UCSD-AML1 (cell line): ENCODE results near the gene WDR83.
"Not testable (repeated sequence)": the region's sequence is repeated elsewhere in the genome, so short reads cannot be mapped to it uniquely, and the experiment has no call there.

Experiments used
- DNase-seq: peaks from one replicate; lab custom pipeline; 2025; ENCODE audit not compliant: unreplicated experiment; lab: John Stamatoyannopoulos, UW

The WDR83 gene

GRCh38 chr19:12681074-12681987 lies 14.7 kb downstream of the WDR83 start, which contains the start of gene DHPS:
Gene DHPS (minus strand): TSS chr19:12681880. CDS start chr19:12681766, 114 bp downstream.
- DNase-seq = peak; percentile 87

- DNase-seq = no peak
Observed at GRCh38 chr19:12685831-12686230, 19.2 kb downstream of the WDR83 start.

GRCh38 chr19:12687496-12688196 lies 21.0 kb downstream of the WDR83 start, which contains the start of gene GNG14:
Gene GNG14 (plus strand): TSS chr19:12687998. CDS start chr19:12688049, 51 bp downstream.
- no peak for DNase-seq

GRCh38 chr19:12689012-12689411 lies 22.4 kb downstream of the WDR83 start:
- DNase-seq = no peak

- DNase-seq = peak; percentile 91
Observed at GRCh38 chr19:12689581-12690216, 23.1 kb downstream of the WDR83 start.

GRCh38 chr19:12692960-12693359 lies 26.4 kb downstream of the WDR83 start:
- no peak for DNase-seq

- DNase-seq = no peak
Observed at GRCh38 chr19:12694641-12695040, 28.0 kb downstream of the WDR83 start.

GRCh38 chr19:12695096-12695495 lies 28.5 kb downstream of the WDR83 start:
- DNase-seq = no peak

GRCh38 chr19:12695514-12695913 lies 28.9 kb downstream of the WDR83 start:
- DNase-seq = no peak

GRCh38 chr19:12695997-12696365 lies 29.4 kb downstream of the WDR83 start:
- no peak for DNase-seq

GRCh38 chr19:12696366-12697335 lies 30.0 kb downstream of the WDR83 start, which contains the start of gene FBXW9:
Gene FBXW9 (minus strand): TSS chr19:12696631. CDS start chr19:12696581, 50 bp downstream.
- DNase-seq = peak; percentile 95

GRCh38 chr19:12697425-12697824 lies 30.8 kb downstream of the WDR83 start:
- DNase-seq = not testable (repeated sequence)

- DNase-seq = no peak
Observed at GRCh38 chr19:12698138-12698537, 31.5 kb downstream of the WDR83 start.

GRCh38 chr19:12701596-12702282 lies 35.1 kb downstream of the WDR83 start:
- no peak for DNase-seq

GRCh38 chr19:12703046-12703445 lies 36.4 kb downstream of the WDR83 start:
- DNase-seq = no peak

- DNase-seq = no peak
Observed at GRCh38 chr19:12705169-12705568, 38.6 kb downstream of the WDR83 start.

GRCh38 chr19:12705654-12706331 lies 39.2 kb downstream of the WDR83 start:
- DNase-seq = no peak

- no peak for DNase-seq
Observed at GRCh38 chr19:12706332-12706718, 39.7 kb downstream of the WDR83 start.

- DNase-seq = no peak
Observed at GRCh38 chr19:12708641-12709040, 42.0 kb downstream of the WDR83 start.
